Cardiac muscle cell (in vitro differentiated cells and primary cell): ENCODE results near the gene RASGRP2. TPM values are rescaled to one million over a fixed set of nuclear protein-coding genes. Genes with fewer than 3 reads are reported as not detected.

Experiments
- DNase-seq, 2 donors: peaks; one replicate each; pipeline versions ENCODE4 v3.0.0 to v3.0.0-alpha.2; 2010 to 2017; ENCODE audit warnings: low read depth in 1 of 2, low spot score in 1 of 2
- H3K27ac ChIP-seq: fragments of 200-600 bp; sonication (generic); 2 replicates; pipeline ENCODE4 v1.5.1; 2016
- H3K27me3 ChIP-seq: fragments of 200-600 bp; sonication (generic); 2 replicates; pipeline ENCODE4 v1.6.0; 2016; ENCODE audit warnings: control low read depth
- H3K36me3 ChIP-seq: fragments of 200-600 bp; sonication (generic); 2 replicates; pipeline ENCODE4 v1.5.1; 2016; ENCODE audit warnings: control low read depth
- H3K4me1 ChIP-seq: fragments of 200-600 bp; sonication (generic); 2 replicates; pipeline ENCODE4 v1.8.1; 2017; ENCODE audit warnings: low read depth, mild to moderate bottlenecking, mixed run types
- H3K4me3 ChIP-seq: fragments of 200-600 bp; sonication (generic); 2 replicates; pipeline ENCODE4 v1.5.1; 2016; ENCODE audit warnings: mild to moderate bottlenecking
- H3K9me3 ChIP-seq: fragments of 200-600 bp; sonication (generic); 2 replicates; pipeline ENCODE4 v1.5.1; 2017; ENCODE audit warnings: low read depth, mild to moderate bottlenecking, control low read depth
- CTCF ChIP-seq: IDR thresholded peaks from 2 replicates; pipeline ENCODE4 v1.5.1; 2012; ENCODE audit warnings: low read depth, mild to moderate bottlenecking, low read length
- polyA plus RNA-seq: library from polyadenylated mRNA; unstranded; fragments of >200 nt; fragmentation: Nextera tagmentation; extraction: Ambion mirVana; gene quantifications from 2 replicates; pipeline ENCODE4 v1.2.1, GENCODE V29; 2016
- total RNA-seq: library from RNA; depleted of rRNA; stranded (reverse); fragments of >200 nt; gene quantifications from 2 replicates; pipeline ENCODE4 v1.2.3, GENCODE V29; 2016

The RASGRP2 gene
- total and polyA plus RNA-seq, 2 experiments from 2014 or later, result 60.8 to 64.0 TPM

GRCh38 chr11:64728757-64729365, 15.1 kb downstream of the RASGRP2 start:
- no peaks in the 10 kb centered on the region for H3K27me3 ChIP-seq
- no peak overlapping the region for H3K4me3 ChIP-seq
- no peak for TF ChIP-seq CTCF
- H3K27ac ChIP-seq, result no peak overlapping the region
- H3K36me3 ChIP-seq, result no peaks in the 10 kb centered on the region
- peaks cover 3% of the 10 kb centered on the region for H3K4me1 ChIP-seq
- no peak for DNase-seq
- no peaks in the 10 kb centered on the region for H3K9me3 ChIP-seq

- H3K27ac ChIP-seq, result no peak overlapping the region
- no peak for DNase-seq
- H3K4me3 ChIP-seq, result no peak overlapping the region
- no peaks in the 10 kb centered on the region for H3K9me3 ChIP-seq
- H3K4me1 ChIP-seq, result peaks cover 3% of the 10 kb centered on the region
- TF ChIP-seq CTCF, result no peak
- no peaks in the 10 kb centered on the region for H3K36me3 ChIP-seq
- H3K27me3 ChIP-seq, result peaks cover 10% of the 10 kb centered on the region
These were observed 16.9 kb downstream of the RASGRP2 start for GRCh38 chr11:64726867-64727530.

- peaks cover 18% of the 10 kb centered on the region for H3K27me3 ChIP-seq
- no peak for DNase-seq
- H3K4me3 ChIP-seq, result no peak overlapping the region
These were observed 17.7 kb downstream of the RASGRP2 start for GRCh38 chr11:64726211-64726641.

GRCh38 chr11:64724863-64725532, 18.9 kb downstream of the RASGRP2 start:
- Histone ChIP-seq H3K27ac (no peak overlapping the region), H3K36me3 (no peaks in the 10 kb centered on the region), H3K9me3 (no peaks in the 10 kb centered on the region), H3K4me1 (peaks cover 3% of the 10 kb centered on the region), H3K4me3 (no peak overlapping the region), H3K27me3 (peaks cover 30% of the 10 kb centered on the region)
- no peak for DNase-seq
- no peak for TF ChIP-seq CTCF

More at GRCh38 chr11:64726211-64726641, 17.7 kb downstream of the RASGRP2 start:
- Histone ChIP-seq H3K4me1 (peaks cover 3% of the 10 kb centered on the region), H3K36me3 (no peaks in the 10 kb centered on the region), H3K27ac (no peak overlapping the region), H3K9me3 (no peaks in the 10 kb centered on the region)
- TF ChIP-seq CTCF, result no peak

GRCh38 chr11:64723907-64724862, 19.8 kb downstream of the RASGRP2 start:
- H3K27ac ChIP-seq, result no peak overlapping the region
- no peak for TF ChIP-seq CTCF
- no peaks in the 10 kb centered on the region for H3K9me3 ChIP-seq
- DNase-seq, result no peak
- H3K4me3 ChIP-seq, result no peak overlapping the region
- peaks cover 3% of the 10 kb centered on the region for H3K4me1 ChIP-seq
- peaks cover 38% of the 10 kb centered on the region for H3K27me3 ChIP-seq
- H3K36me3 ChIP-seq, result no peaks in the 10 kb centered on the region
